Thyroid gland (tissue), 4 donors: Measurements from ENCODE around the gene OSBP2.

Experiments used
- CTCF ChIP-seq, 6 experiments: fragments of 200-600 bp in 3 of 6; fragments of 450-650 bp in 3 of 6; sonication (generic) in 3 of 6; IDR thresholded peaks; one replicate each; pipeline ENCODE4 v1.5.1; 2016 to 2019; ENCODE audit warnings: antibody characterized with exemption in 6 of 6, mild to moderate bottlenecking in 2 of 6, inconsistent platforms in 1 of 6, moderate library complexity in 1 of 6
- POLR2A ChIP-seq, 2 donors: fragments of 450-650 bp; IDR thresholded peaks; one replicate each; pipeline ENCODE4 v1.6.1; 2017; ENCODE audit warnings: antibody characterized with exemption in 2 of 2, mild to moderate bottlenecking in 2 of 2, moderate library complexity in 1 of 2

- no peak for TF ChIP-seq CTCF (IDR thresholded peaks at IDR 0.05)
- TF ChIP-seq POLR2A (IDR thresholded peaks at IDR 0.05): no peak
Observed at GRCh38 chr22:30668386-30668710, 26.3 kb upstream of the OSBP2 start.
